A673 (cell line): ENCODE measurements around the gene HDGFL2. TPM values are rescaled to one million over a fixed set of nuclear protein-coding genes. Genes with fewer than 3 reads are reported as not detected.

Experiments
- BruUV-seq: library from RNA; stranded (reverse); fragments of 400-500 nt; replicated peaks from 2 replicates; lab custom pipeline; 2021; lab: Mats Ljungman, UMichigan
- CTCF ChIA-PET: fragments of 300-600 bp; sonication (Branson Sonifier 250); formaldehyde crosslinking; loops from one replicate; lab custom pipeline; 2022; ENCODE audit warnings: antibody characterized with exemption; lab: Charles Lee
- POLR2A ChIA-PET: fragments of 300-600 bp; sonication (Branson Sonifier 250); formaldehyde crosslinking; loops from one replicate; lab custom pipeline; 2022; ENCODE audit warnings: antibody characterized with exemption; ENCODE audit not compliant: low non-redundant PET; lab: Charles Lee
- DNase-seq: peaks from one replicate; pipeline ENCODE4 v3.0.0-alpha.2; 2015; ENCODE audit warnings: low spot score
- H3K27ac ChIP-seq: fragments of 200-600 bp; sonication (generic); 2 replicates; pipeline ENCODE4 v1.5.1; 2016; ENCODE audit warnings: mixed run types, low read depth, mild to moderate bottlenecking, mixed read lengths, antibody characterized with exemption, low read length; ENCODE audit not compliant: poor library complexity, severe bottlenecking
- H3K27me3 ChIP-seq: fragments of 200-600 bp; sonication (generic); replicated peaks from 2 replicates; pipeline ENCODE4 v1.6.1; 2017; ENCODE audit warnings: mixed run types, low read depth, mild to moderate bottlenecking, mixed read lengths, antibody characterized with exemption, low read length; ENCODE audit not compliant: insufficient read depth, poor library complexity
- H3K36me3 ChIP-seq: fragments of 200-600 bp; sonication (generic); 2 replicates; pipeline ENCODE4 v1.6.1; 2016; ENCODE audit warnings: mixed run types, mild to moderate bottlenecking, mixed read lengths, antibody characterized with exemption, low read length; ENCODE audit not compliant: insufficient read depth, poor library complexity, severe bottlenecking
- H3K4me1 ChIP-seq: fragments of 200-600 bp; sonication (generic); 2 replicates; pipeline ENCODE4 v1.6.1; 2017; ENCODE audit warnings: mixed run types, mild to moderate bottlenecking, mixed read lengths, antibody characterized with exemption, low read length; ENCODE audit not compliant: insufficient read depth, poor library complexity, severe bottlenecking
- H3K4me3 ChIP-seq: fragments of 200-600 bp; sonication (generic); 2 replicates; pipeline ENCODE4 v1.5.1; 2016; ENCODE audit warnings: low read depth, mixed run types, mild to moderate bottlenecking, mixed read lengths, low read length; ENCODE audit not compliant: poor library complexity, severe bottlenecking
- H3K9me3 ChIP-seq: fragments of 200-600 bp; sonication (generic); 2 replicates; pipeline ENCODE4 v1.6.1; 2016; ENCODE audit warnings: mixed run types, low read depth, mild to moderate bottlenecking, mixed read lengths, antibody characterized with exemption, low read length; ENCODE audit not compliant: poor library complexity, severe bottlenecking
- EZH2 ChIP-seq: fragments of 200-600 bp; sonication (generic); IDR thresholded peaks from 2 replicates; pipeline ENCODE4 v1.6.1; 2017; ENCODE audit warnings: borderline replicate concordance, low read depth, mild to moderate bottlenecking, mixed read lengths, antibody characterized with exemption, low read length; ENCODE audit not compliant: poor library complexity, severe bottlenecking
- intact Hi-C: fragments of 100-400 bp; cut with micrococcal nuclease; formaldehyde crosslinking; loops from one replicate; pipeline ENCODE4 v1.10.0; 2022; ENCODE audit not compliant: unreplicated experiment
- total RNA-seq: library from RNA; stranded (reverse); gene quantifications from 2 replicates; pipeline ENCODE4 v1.2.3, GENCODE V29; 2021
- TF ChIP-seq, protein P1 (sequence below): fragments of 300-800, 200-600 bp; sonication (generic); conservative IDR thresholded peaks from 2 replicates; pipeline ENCODE4 v1.5.1; 2017; ENCODE audit warnings: low read depth, mild to moderate bottlenecking, antibody characterized with exemption, low read length, moderate library complexity, mixed read lengths

HDGFL2 gene
- total RNA-seq, 1 experiment from 2014 or later: 89.6 TPM

DNA sequence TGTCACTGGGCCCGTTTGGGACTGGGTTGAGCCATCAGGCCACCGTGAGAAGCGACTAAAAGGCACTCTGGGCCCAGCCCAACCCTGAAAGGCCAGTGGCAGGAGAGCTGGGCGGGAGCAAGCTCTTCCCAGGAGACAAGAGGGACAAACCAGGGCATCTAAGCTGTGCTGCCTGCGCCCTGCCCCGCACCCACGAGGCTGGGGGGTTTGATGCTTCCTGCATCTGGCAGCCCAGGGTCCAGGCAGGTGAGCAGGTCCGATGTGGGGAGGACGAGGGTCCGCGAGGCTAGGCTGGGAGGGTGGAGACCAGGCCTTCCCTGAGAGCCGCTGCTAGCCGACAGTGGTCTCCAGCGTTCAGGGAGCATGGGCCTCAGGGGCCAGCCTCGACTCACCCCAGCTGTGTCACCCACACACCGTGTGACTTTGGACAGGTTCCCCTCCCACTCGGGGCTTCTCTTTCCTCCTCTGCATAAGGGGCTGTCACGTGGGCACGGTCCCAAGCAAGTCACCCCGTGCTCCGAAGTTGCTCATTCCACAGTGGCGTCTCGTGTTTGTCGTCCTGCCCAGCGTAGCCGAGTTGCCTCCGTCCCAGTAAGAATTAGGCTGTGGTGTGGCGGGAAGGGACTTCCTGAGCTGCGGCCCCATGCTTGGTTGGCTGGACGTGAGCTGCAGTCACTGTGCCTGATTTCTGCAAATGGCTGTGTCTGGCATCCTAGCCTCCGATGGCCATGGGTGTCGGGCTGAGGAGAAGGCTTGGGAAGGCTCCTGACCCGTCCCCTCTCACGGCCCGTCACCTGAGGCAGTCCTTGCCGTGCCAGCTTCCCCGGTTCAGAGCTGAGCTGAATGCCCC is 30.4 kb downstream of the HDGFL2 start:
- Histone ChIP-seq H3K36me3 (peaks cover 14% of the 10 kb centered on the region), H3K27ac (no peak overlapping the region), H3K27me3 (no peaks in the 10 kb centered on the region), H3K9me3 (no peaks in the 10 kb centered on the region), H3K4me3 (no peak overlapping the region), H3K4me1 (no peaks in the 10 kb centered on the region)
- ChIA-PET POLR2A (no interaction called here), CTCF (no interaction called here)
- TF ChIP-seq, protein P1, sequence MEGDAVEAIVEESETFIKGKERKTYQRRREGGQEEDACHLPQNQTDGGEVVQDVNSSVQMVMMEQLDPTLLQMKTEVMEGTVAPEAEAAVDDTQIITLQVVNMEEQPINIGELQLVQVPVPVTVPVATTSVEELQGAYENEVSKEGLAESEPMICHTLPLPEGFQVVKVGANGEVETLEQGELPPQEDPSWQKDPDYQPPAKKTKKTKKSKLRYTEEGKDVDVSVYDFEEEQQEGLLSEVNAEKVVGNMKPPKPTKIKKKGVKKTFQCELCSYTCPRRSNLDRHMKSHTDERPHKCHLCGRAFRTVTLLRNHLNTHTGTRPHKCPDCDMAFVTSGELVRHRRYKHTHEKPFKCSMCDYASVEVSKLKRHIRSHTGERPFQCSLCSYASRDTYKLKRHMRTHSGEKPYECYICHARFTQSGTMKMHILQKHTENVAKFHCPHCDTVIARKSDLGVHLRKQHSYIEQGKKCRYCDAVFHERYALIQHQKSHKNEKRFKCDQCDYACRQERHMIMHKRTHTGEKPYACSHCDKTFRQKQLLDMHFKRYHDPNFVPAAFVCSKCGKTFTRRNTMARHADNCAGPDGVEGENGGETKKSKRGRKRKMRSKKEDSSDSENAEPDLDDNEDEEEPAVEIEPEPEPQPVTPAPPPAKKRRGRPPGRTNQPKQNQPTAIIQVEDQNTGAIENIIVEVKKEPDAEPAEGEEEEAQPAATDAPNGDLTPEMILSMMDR: no peak
- no peak for TF ChIP-seq EZH2
- BruUV-seq: no TSS peak
- intact Hi-C loops: no loop called here
- no peak for DNase-seq

GRCh38 chr19:4503132-4503824 is 31.2 kb downstream of the HDGFL2 start:
- no peaks in the 10 kb centered on the region for H3K9me3 ChIP-seq
- peaks cover 12% of the 10 kb centered on the region for H3K36me3 ChIP-seq
- no peak overlapping the region for H3K4me3 ChIP-seq
- BruUV-seq: no TSS peak
- no peak for TF ChIP-seq EZH2
- TF ChIP-seq, protein P1: no peak
- H3K27me3 ChIP-seq: no peaks in the 10 kb centered on the region
- DNase-seq: no peak
- ChIA-PET CTCF (no interaction called here), POLR2A (no interaction called here)
- no peak overlapping the region for H3K27ac ChIP-seq
- intact Hi-C loops: no loop called here
- H3K4me1 ChIP-seq: no peaks in the 10 kb centered on the region

DNA sequence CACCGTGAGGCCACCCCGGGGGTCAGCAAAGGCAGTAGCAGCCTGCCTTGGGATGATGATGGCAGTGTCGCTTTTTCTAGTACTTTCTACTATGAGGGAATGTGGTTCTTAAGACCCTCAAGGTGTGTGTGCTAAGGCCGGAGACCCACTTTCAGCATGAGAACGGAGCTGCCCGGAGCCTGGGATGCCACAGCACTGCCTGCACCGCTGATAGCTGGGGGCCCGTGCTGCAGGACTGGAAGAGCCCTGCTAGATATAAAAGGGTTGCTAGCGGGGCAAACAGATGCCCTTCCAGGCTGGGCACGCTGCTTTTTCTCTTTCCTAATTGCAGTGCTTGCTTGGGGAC is 31.7 kb downstream of the HDGFL2 start:
- H3K36me3 ChIP-seq: peaks cover 7% of the 10 kb centered on the region
- no TSS peak for BruUV-seq
- H3K27ac ChIP-seq: no peak overlapping the region
- TF ChIP-seq, protein P1: no peak
- TF ChIP-seq EZH2: no peak
- no peak overlapping the region for H3K4me3 ChIP-seq
- no peaks in the 10 kb centered on the region for H3K4me1 ChIP-seq
- ChIA-PET CTCF (no interaction called here), POLR2A (no interaction called here)
- H3K27me3 ChIP-seq: no peaks in the 10 kb centered on the region
- H3K9me3 ChIP-seq: no peaks in the 10 kb centered on the region
- intact Hi-C loops: no loop called here
- DNase-seq: no peak
